Stimulated activated CD4-positive, alpha-beta T cell treated with anti-CD3 and anti-CD28 coated beads, Interleukin-12 subunit alpha, Interleukin-12 subunit beta, amount 100 ng/mL, for 48 hours (primary cell): ENCODE results near the gene APOBEC3B.
"Not testable (repeated sequence)": the region's sequence is repeated elsewhere in the genome, so short reads cannot be mapped to it uniquely, and the experiment has no call there.

ENCODE experiments used
- DNase-seq, 3 donors: peaks; one replicate each; pipeline ENCODE4 v3.0.0-alpha.2; 2020; ENCODE audit warnings: low read depth in 2 of 3, low spot score in 1 of 3

The APOBEC3B gene

GRCh38 chr22:38981992-38982927 is at the start of gene APOBEC3B:
Gene APOBEC3B (plus strand): TSS chr22:38982347. CDS start chr22:38982454, 107 bp downstream.
- peak; percentile 42 to 54 (median 51) for DNase-seq

GRCh38 chr22:38935023-38935422 is 47.1 kb upstream of the APOBEC3B start:
- DNase-seq: no peak

DNA sequence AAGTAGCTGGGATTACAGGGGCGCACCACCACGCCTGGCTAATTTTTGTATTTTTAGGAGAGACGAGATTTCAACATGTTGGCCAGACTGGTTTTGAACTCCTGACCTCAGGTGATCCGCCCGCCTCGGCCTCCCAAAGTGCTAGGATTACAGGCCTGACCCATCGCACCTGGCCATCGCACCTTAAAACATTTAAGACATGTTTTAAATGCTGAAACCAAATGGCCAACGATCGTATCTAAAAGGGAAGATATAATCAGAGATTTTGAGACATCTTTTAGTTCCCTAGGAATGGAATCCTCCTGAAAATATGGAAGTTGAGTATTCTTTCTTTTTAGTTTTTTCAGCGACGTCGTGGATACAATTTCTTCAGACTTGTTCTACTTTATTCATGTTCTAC is 46.5 kb upstream of the APOBEC3B start:
- DNase-seq: no peak

- no peak for DNase-seq
These were observed 45.6 kb upstream of the APOBEC3B start for GRCh38 chr22:38936562-38936961.

- DNase-seq: no peak
These were observed 45.1 kb upstream of the APOBEC3B start for GRCh38 chr22:38937036-38937435.

- DNase-seq: no peak
These were observed 44.6 kb upstream of the APOBEC3B start for GRCh38 chr22:38937541-38937940.

GRCh38 chr22:38938221-38938620 is 43.9 kb upstream of the APOBEC3B start:
- no peak for DNase-seq

DNA sequence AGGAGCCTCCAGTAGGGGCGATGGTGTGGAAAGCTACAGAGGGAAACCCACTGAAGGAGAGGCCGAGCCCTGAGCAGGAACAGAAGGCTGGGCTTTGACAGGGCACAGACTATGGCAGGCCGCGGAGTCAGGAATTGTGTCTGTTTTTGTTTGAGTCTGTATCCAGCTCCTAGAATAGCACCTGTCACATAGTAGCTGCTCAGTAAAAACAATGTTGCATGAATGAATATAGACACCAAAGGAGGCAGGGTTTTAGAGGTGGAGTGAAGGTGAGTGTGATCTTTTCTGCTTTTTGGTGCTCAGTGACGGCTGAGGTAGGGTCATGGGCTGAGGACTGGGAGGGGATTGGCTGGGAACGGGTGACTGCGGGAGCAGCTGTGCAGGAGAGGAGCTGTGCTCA is 43.2 kb upstream of the APOBEC3B start:
- no peak for DNase-seq

- no peak for DNase-seq
These were observed 41.2 kb upstream of the APOBEC3B start for GRCh38 chr22:38940811-38941384.

DNA sequence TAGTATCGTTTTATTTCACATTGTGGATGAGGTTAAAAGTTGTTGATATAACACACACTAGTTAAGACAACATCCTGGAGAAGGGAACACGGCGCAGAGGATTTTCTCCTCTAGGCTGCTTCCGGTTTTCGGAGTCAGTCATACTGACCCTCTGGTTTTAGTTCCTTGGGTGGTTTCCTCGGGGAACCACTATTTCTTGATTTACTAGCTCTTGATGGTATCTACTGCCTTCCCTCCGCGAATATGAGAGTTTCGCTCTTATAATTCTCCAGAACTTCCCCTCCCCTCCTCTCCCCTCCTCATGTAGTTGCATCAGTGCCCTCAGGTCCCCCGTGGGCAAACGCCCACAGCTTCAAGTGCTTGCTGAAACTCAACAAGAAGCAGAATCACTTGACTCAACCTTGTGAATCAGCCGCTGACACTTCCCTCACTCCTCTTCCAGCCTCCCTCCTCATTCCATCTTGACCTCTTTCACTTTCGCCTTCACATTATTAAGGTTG is 40.6 kb upstream of the APOBEC3B start:
- peak; percentile 72 to 74 (median 72) for DNase-seq

- no peak for DNase-seq
These were observed 39.4 kb upstream of the APOBEC3B start for GRCh38 chr22:38942702-38943101.

DNA sequence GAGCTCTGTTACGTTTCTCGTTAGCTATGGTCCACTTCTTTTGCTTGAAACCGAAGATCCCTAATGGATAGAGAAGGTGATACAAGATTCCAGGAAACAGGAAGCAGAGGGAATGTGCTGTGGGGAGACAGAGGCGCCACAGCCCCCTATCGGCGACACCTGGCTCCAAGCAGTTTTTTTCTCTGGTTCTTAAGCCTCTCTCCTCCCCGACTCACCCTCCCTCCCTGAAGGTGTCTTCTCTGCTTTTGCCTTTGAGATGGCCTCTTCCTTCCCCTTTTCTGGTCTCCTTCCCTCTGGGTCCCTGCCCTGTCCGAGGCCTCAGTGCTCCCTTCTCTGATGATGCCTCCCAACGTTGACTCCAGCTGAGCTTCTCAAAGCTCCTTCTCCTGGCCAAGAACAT is 38.9 kb upstream of the APOBEC3B start:
- no peak for DNase-seq

DNA sequence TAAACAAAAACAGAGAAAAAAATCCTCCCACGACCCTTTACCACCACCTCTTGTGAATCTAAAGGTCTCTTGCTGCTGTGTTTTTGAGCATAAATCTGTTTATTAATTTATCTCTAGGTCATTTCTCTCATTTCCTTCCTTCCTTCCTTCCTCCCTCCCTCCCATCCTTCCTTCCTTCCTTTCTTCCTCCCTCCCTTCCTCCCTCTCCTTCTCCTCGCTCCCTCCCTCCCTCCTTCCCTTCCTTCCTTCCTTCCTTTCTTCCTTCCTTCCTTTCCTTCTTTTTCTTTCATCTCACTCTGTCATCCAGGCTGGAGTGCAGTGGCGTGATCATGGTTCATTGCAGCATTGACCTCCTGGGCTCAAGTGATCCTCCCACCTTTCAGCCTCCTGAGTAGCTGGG is 38.3 kb upstream of the APOBEC3B start:
- no peak for DNase-seq

DNA sequence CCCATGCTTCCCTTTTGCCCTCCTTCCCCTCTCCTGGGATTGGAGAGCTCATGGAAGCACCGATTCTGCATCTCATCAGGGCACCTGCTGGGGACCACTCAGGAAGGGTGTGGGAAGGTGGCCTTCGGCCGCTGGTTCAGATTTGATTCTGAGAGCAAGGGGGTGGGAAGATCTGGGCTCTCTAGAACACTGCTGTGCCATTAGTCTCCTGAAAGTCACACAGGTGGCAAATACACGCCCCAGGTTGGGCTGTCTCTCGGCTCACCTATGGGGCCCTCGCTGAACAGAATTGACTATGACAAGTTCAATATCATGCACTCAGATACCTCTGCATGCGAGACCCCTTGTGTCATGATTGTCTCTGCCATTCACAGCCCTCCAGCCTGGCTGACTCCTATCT is 37.5 kb upstream of the APOBEC3B start:
- no peak for DNase-seq

DNA sequence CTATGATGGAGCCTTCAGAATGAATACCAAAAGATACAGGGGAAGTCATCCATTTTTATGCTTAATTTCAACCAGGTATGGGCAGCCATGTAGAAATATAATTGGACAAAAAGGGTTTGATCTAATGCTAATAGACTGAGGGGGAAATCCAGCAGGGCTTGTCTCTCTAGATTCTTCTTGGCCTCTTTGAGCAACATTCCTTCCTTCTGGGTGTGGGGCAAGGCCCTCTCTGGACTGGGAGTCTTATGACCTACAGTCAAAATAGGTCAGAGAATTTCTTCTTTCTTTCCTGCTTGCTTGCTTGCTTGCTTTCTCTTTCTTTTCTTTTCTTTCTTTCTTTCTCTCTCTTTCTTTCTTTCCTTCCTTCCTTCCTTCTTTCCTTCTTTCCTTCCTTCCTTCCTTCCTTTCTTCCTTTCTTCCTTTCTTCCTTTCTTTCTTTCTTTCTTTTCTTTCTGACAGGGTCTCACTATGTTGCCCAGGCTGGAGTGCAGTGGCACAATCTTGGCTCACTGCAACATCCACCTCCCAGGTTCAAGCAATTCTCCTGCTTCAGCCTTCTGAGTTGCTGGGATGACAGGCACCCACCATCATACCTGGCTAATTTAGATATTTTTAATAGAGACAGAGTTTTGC is 36.3 kb upstream of the APOBEC3B start:
- not testable (repeated sequence) for DNase-seq

DNA sequence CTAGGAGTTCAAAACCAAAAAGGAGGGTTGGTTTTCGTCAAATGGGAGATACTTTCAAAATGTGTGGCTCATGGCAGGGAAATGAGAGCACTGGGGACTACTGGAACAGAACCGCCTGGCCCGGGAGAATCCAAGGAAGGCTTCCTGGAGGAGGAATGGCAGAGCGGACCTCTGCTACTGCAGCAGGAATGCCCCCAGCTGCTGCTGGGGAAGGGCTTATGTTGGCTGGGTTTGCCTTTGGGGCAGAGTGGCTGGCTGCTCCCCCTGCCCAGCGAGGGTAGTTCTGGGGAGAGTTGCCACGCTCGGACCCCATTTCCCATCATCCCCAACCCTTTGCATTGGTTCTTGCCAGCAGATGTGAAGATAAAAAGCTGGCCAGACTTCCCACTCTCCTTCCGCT is 35.4 kb upstream of the APOBEC3B start:
- DNase-seq: no peak

GRCh38 chr22:38947321-38948140 is 34.6 kb upstream of the APOBEC3B start:
- peak in 2 of 3 donors; percentile 16 to 46 for DNase-seq

DNA sequence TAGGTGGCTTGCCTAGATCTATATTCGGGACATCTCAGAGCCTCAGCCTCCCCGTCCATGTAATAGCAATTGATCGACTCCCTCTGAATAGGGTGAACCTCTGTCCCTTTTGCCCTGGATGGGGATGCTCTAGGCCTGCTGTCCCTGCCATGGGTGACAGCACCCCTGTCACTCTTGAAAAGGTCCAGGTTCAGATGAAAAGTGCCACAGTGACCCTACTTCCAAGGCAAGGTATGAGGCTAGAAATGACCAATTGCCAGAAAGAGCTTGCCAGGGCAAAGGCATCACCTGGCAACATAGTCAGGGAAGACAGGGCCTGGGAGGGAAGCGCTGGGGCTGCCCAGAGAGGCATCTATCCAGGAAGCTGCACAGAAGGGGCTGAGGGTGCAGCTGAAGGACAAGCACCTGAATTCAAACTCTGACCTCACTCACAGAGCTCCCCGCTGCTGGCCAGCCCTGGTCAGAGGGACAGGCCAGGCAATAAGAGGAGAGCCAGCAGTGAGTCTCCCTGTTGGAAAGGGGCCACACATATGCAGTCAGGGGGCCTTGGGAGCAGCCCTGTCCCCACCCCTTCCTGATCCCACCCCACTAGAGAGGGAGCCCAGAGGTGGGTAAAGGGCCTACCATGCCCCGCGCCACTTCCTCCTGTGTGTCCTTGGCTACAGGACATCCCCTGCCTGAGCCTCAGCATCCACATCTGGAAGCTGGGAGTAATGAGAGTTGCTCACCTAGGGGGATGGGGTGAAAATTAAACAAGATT is 33.8 kb upstream of the APOBEC3B start:
- no peak for DNase-seq

DNA sequence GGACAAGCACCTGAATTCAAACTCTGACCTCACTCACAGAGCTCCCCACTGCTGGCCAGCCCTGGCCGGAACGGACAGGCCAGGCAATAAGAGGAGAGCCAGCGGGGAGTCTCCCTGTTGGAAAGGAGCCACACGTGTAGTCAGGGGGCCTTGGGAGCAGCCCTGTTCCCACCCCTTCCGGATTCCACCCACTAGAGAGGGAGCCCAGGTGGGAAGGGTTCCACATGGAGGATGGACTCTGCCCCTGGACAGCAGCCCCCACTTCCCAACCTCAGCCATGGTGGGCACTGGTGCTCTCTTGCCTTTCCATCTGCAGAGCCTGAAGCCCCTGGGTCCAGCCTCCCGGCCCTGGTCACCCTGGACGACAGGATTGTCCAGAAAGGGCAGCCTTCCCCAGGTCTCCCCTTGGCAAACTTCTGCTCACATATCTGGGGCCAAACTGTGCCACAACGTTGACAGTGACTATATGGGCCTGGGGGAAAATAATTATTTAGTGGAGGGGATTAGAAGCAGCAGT is 32.2 kb upstream of the APOBEC3B start:
- DNase-seq: no peak
